HG03342 (cell line): ENCODE results near the gene UBTD1.
"Not testable (repeated sequence)": the region's sequence is repeated elsewhere in the genome, so short reads cannot be mapped to it uniquely, and the experiment has no call there.

ENCODE experiments used
- ATAC-seq: cut with Tn5 transposase; IDR thresholded peaks from one replicate; pipeline ENCODE4 v1.9.1; 2021; ENCODE audit warnings: mild to moderate bottlenecking, moderate library complexity; ENCODE audit not compliant: unreplicated experiment

Gene UBTD1, protein sequence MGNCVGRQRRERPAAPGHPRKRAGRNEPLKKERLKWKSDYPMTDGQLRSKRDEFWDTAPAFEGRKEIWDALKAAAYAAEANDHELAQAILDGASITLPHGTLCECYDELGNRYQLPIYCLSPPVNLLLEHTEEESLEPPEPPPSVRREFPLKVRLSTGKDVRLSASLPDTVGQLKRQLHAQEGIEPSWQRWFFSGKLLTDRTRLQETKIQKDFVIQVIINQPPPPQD

GRCh38 chr10:97498841-97499560, at the start of gene UBTD1:
UBTD1 (plus strand) TSS chr10:97498924; CDS start chr10:97499204, 280 bp downstream.
- ATAC-seq, result no peak

DNA sequence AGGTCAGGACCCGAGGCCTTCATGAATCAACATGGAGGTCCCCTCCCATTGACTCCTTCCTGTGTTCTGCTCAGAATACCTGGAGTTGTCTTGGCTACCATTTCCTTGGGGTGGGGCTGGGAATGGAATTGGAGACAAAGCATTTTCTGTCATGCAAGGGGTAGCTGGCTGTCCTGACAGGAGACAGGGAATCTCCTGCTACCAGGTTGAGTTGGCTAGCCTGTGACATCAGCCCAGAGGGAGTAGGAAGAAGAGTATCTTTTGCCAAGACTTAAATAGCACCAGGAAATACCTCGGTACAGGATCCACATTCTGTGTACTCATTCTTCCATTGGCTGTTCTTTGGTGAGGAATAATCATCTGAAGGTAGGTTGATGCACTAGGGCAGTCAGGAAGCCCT, 47.9 kb upstream of the UBTD1 start:
- no peak for ATAC-seq

- no peak for ATAC-seq
These were observed 47.1 kb upstream of the UBTD1 start for GRCh38 chr10:97451605-97452004.

DNA sequence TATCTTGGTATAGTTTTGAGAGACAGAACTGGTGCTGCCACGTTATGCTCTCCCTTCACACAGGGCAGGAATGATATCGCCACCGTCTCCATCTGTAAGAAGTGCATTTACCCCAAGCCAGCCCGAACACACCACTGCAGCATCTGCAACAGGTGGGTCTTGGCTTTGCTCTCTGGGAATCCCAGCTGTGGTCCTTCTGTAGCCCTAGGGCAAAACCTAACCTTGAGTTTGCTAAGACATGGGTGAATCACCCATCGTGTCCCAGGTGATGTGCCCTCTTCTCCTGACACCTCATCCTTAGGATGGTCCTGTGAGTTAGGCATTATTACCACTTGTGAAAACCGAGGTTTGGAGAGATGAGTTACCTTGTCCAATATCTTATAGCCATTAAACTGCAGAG, 46.4 kb upstream of the UBTD1 start:
- ATAC-seq, result no peak

GRCh38 chr10:97454330-97455036, 44.2 kb upstream of the UBTD1 start:
- ATAC-seq, result no peak

DNA sequence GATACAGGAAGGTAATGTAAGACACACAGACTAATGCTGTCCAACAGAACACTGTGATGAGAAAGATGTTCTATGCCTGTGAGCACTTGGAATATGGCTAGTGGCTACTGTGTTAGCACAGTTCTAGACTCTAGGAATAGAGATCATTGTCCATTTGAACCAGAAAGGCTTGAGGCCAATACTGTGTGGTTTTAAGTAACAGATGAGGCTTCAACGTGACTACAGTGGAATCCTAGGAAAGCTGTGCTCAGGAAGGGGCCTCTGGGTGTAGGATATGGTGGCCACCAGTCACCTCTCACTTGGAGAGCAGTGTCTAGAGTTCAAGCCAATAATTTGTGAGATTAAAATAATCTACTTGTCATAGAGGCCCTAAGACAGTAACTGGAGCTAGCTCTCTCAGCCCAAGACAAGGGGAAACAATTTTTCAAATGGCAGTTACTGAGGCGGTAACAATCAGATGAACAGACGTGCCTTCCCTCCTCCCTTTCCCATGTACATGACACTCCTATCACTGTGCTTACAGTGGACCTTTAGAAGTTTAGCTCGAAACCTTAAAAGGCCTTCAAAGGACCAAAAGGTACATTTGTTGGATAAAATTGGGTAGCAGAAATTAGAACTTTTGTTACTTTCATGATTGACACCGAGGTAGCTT, 42.6 kb upstream of the UBTD1 start:
- no peak for ATAC-seq

DNA sequence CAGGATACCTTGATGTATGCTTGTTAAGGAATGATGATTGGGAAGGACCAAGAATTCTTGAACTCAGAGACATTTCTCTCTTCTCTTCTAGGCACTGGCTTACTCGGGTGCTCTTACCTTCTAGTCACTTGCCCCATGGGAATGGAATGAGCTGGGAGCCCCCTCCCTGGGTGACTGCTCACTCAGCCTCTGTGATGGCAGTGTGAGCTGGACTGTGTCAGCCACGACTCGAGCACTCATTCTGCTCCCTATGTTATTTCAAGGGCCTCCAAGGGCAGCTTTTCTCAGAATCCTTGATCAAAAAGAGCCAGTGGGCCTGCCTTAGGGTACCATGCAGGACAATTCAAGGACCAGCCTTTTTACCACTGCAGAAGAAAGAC, 42.0 kb upstream of the UBTD1 start:
- ATAC-seq, result no peak

DNA sequence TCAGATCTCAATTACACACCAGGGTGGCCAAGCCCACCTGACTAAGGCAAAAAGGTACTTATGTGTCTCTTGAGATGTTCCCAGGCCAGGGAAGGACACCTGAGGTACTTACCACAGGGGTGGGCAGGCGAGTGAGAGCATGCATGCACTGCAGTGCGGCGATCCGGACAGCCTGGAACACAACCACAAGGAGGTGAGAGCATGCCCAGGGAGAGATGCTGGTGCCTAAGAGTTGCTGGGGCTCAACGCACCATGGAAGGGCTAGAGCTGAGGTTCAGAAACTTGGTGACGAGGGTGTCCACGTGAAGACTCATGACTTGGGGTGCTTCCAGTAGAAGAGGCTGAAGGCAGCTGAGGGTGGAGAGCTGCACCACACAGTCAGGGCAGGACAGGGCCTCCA, 39.6 kb upstream of the UBTD1 start:
- ATAC-seq, result no peak

- ATAC-seq, result no peak
These were observed 38.8 kb upstream of the UBTD1 start for GRCh38 chr10:97459933-97460332.

DNA sequence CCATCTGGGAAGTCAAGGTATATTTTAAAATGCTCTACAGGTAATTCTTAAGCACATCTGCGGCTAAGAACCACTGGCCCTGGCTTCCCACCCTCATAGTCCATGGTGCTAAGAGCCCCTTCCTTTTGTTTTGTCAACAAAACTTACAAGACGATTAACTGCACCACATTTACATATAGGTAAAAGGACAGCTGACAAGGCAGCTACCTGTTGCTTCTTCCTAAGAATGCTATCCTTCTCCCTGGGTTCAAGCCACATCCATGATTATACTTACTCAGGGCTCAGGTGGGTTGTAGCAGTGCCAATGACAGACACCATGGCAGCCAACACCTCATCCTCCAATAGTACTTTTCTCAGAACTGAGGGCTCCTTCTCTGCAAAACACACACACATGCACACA, 36.4 kb upstream of the UBTD1 start:
- ATAC-seq, result no peak

- no peak for ATAC-seq
These were observed 35.2 kb upstream of the UBTD1 start for GRCh38 chr10:97463363-97464132.

- ATAC-seq, result no peak
These were observed 34.5 kb upstream of the UBTD1 start for GRCh38 chr10:97464226-97464625.

DNA sequence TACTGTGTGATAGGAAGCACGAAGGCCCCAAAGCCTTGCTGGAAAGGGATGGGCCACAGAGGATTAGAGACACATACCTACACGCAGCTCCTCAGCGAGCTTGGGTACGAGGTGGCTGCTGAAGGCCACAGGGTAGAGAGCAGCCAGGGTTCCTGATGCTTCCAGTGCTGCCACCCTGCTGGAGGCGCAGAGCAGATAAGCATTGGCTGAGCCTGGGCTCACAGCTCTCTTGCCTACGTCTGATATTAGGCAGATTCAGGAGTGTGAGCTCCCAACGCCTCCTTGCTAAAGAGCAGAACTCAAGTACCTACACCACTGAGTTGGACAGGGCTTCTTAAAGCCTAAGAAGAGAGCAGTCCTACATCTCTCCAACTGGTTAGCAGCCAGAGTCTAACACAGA, 32.7 kb upstream of the UBTD1 start:
- no peak for ATAC-seq

DNA sequence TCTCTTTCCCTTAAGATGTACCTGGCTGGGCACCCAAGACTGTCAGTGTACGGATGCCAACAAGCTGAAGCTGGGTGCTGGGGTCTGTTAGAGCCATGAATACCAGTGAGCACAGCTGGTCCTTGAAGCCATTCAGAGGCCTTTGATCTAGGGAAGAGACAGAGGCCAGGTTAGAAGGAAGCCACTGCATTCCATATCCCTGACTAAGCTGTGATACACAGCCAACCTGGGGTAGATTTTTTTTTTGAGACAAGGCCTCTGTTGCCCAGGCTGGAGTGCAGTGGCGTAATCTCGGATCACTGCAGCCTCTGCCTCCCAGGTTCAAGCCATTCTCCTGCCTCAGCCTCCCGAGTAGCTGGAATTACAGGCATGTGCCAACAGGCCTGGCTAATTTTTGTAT, 32.0 kb upstream of the UBTD1 start:
- no peak for ATAC-seq

DNA sequence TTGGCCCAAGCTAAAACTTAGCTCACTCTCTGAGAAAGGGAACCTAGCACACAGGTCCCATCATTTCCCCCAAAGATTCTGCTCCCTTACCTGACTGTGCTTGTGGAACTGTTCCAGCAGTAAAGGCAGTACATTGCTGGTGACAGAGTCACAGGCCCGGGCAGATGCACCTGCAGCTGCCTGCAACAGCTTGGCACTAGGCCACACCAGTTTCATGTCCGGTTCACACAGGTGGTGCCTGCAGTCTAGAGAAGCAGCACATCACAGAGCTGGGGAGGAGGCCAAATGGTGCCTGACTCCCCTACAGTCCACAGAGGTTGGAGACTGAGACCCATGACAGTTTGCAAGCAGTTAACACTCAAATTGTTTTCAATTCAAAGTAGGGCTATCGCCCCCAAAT, 30.6 kb upstream of the UBTD1 start:
- no peak for ATAC-seq

DNA sequence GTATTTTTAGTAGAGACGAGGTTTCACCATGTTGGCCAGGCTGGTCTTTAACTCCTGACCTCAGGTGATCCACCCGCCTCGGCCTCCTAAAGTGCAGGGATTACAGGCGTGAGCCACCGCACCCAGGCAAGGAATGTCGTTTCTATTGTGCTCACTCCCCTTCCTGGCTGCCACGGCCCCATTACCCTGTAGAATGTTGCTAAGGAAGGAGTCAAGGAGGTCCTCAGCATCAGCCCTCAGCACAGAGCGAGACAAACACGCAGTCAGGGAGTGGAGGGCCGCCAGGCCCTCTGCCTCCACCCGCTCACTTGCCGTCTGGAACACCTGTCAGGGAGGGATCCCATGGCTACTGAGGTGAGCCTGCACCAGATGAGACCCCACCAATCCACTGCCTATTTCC, 29.9 kb upstream of the UBTD1 start:
- ATAC-seq, result not testable (repeated sequence)

DNA sequence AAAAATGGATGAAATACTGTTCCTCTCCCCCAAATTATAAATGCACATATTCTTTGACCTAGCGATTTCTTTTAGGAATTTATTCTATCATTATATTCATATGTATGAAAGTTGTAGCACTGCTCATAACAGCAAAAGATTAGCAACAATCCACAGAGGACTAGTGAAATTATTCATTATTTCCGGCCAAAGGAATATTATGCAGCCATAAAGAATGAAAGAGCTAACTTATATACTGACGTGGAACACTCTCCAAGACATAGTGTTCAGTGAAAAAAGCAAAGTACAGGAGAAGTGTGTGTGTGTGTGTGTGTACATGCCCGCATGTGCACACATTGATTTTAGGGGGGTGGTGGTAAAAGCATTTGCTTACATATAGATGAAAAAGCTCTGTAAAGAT, 23.8 kb upstream of the UBTD1 start:
- no peak for ATAC-seq

- no peak for ATAC-seq
These were observed 22.7 kb upstream of the UBTD1 start for GRCh38 chr10:97475936-97476594.

DNA sequence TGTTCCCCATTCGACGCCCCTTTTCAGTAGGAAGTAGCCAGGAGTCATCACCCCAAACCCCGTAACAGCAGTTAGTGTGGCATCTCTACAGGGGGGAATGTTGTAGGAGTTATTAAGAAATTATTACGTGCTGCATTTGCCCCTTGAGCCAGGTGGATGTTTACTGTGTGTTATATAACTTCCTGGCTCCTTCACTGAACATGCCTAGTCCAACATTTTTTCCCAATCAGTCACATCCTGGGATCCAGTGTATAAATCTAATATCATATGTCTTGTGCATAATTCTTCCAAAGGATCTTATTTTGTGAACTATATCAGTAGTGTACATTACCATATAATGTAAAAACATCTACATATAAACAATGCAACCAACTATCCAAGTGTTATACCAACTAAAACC, 19.3 kb upstream of the UBTD1 start:
- ATAC-seq, result not testable (repeated sequence)

- no peak for ATAC-seq
These were observed 18.8 kb upstream of the UBTD1 start for GRCh38 chr10:97479939-97480338.
